Left ventricle myocardium inferior (tissue), 1 donor: ENCODE results near the gene IQCE. TPM values are rescaled to one million over a fixed set of nuclear protein-coding genes. Genes with fewer than 3 reads are reported as not detected.

Experiments used
- DNase-seq: peaks from one replicate; pipeline ENCODE4 v3.0.0-alpha.2; 2020
- H3K27ac ChIP-seq: fragments of 200-600 bp; replicated peaks from 2 replicates; pipeline ENCODE4 v1.8.0; 2021
- H3K27me3 ChIP-seq: fragments of 200-600 bp; 2 replicates; pipeline ENCODE4 v1.8.0; 2021; ENCODE audit warnings: low read depth
- H3K36me3 ChIP-seq: fragments of 200-600 bp; 2 replicates; pipeline ENCODE4 v1.8.0; 2021
- H3K4me1 ChIP-seq: fragments of 200-600 bp; 2 replicates; pipeline ENCODE4 v1.8.0; 2021
- H3K4me3 ChIP-seq: fragments of 200-600 bp; 2 replicates; pipeline ENCODE4 v1.8.0; 2021; ENCODE audit warnings: mild to moderate bottlenecking, moderate library complexity
- H3K9me3 ChIP-seq: fragments of 200-600 bp; replicated peaks from 2 replicates; pipeline ENCODE4 v1.8.0; 2021
- intact Hi-C: fragments of 100-400 bp; cut with micrococcal nuclease; formaldehyde crosslinking; loops from one replicate; pipeline ENCODE4 v1.11.0; 2022
- total RNA-seq: library from RNA; stranded (reverse); fragmentation: NEBNext Ultra II Directional; extraction: Animal tissue kit (Norgen Biotek cat#: 25700); gene quantifications from one replicate; pipeline ENCODE4 v1.2.1, GENCODE V29; 2021
- TF ChIP-seq, protein P1 (sequence below): fragments of 200-600 bp; IDR thresholded peaks from 2 replicates; pipeline ENCODE4 v1.8.0; 2021; ENCODE audit warnings: antibody characterized with exemption, mild to moderate bottlenecking, borderline replicate concordance
- donor health status: DM: no; HTN: yes; CAD: no; lungs with severe emphysema.

Gene IQCE
- total RNA-seq, 1 donor from 2014 or later = 11.5 TPM

DNA sequence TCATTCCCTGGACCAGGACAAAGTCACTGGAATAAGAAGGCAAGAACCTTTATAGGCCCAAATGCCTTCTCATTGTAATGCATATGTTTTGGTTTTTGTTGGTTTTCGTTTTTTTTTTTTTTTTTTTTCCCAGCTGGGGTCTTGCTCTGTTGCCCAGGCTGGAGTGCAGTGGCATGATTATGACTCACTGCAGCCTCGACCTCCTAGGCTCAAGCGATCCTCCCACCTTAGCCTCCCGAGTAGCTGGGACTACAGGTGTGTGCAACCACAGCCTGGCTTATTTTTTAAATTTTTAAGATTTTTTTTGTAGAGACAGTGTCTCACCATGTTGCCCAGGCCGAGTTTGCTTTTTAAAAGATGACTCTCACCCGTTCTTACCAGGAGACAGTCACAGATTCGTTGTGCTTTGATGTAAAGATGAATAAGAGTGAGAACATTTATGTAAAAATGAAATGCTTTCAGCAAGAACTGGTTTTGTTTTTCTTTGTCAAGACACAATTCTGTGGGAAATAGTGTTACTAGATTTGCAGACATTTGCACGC, 7.6 kb downstream of the IQCE start:
- Histone ChIP-seq H3K9me3 (no peaks in the 10 kb centered on the region), H3K27ac (peak overlapping the region; percentile 11), H3K4me1 (peaks cover 15% of the 10 kb centered on the region), H3K36me3 (peaks cover 6% of the 10 kb centered on the region), H3K4me3 (peak overlapping the region; percentile 25), H3K27me3 (no peaks in the 10 kb centered on the region)
- TF ChIP-seq, protein P1, sequence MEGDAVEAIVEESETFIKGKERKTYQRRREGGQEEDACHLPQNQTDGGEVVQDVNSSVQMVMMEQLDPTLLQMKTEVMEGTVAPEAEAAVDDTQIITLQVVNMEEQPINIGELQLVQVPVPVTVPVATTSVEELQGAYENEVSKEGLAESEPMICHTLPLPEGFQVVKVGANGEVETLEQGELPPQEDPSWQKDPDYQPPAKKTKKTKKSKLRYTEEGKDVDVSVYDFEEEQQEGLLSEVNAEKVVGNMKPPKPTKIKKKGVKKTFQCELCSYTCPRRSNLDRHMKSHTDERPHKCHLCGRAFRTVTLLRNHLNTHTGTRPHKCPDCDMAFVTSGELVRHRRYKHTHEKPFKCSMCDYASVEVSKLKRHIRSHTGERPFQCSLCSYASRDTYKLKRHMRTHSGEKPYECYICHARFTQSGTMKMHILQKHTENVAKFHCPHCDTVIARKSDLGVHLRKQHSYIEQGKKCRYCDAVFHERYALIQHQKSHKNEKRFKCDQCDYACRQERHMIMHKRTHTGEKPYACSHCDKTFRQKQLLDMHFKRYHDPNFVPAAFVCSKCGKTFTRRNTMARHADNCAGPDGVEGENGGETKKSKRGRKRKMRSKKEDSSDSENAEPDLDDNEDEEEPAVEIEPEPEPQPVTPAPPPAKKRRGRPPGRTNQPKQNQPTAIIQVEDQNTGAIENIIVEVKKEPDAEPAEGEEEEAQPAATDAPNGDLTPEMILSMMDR = no peak
- intact Hi-C loops = loop anchor here (5.0 kb wide), 1 partner anchor 116 kb away; no protein-coding TSS in a partner anchor
- no peak for DNase-seq

DNA sequence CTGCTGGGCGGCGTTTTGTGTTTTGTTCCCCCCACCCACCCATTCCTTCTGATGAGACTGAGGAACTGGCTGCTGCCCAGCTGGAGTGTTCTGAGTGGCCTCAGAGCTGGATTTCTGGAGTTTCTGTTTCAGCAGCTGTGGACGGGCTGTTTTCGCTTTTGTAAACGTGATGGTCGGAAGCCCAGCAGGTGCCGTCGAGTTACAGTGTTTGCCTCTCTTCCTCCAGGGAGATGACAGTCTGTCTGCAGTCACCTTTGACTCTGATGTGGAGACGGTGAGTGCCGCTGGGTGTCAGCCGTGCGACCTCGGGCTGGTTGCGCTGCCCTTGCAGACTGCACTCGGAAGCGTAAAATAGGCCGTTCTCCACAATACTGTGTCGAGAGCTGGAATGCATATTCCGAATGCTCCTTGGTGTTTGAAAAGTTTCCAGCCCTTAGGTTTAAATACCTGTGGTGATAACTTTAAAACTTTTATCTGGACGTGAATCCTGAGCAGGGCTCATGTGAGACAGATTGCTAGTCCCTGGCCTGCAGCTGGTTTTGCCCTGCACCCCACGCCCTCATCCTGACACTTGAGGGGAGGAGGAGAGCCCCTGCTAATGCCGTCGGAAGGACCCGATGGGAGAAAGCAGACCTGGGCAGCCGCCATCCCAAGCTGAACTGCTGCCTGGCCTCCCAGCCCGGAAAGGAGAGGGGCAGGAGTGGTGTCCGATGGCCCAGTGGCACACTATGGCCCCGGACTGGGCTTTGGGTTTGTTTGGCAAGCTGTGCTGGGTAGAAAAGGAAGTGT, 8.3 kb downstream of the IQCE start:
- Histone ChIP-seq H3K36me3 (peaks cover 11% of the 10 kb centered on the region), H3K9me3 (no peaks in the 10 kb centered on the region), H3K27ac (peak overlapping the region; percentile 11), H3K27me3 (no peaks in the 10 kb centered on the region), H3K4me1 (peaks cover 15% of the 10 kb centered on the region), H3K4me3 (peak overlapping the region; percentile 25)
- TF ChIP-seq, protein P1 = no peak
- peak; percentile 43 for DNase-seq
- intact Hi-C loops = loop anchor here (5.0 kb wide), 1 partner anchor 115 kb away; no protein-coding TSS in a partner anchor

DNA sequence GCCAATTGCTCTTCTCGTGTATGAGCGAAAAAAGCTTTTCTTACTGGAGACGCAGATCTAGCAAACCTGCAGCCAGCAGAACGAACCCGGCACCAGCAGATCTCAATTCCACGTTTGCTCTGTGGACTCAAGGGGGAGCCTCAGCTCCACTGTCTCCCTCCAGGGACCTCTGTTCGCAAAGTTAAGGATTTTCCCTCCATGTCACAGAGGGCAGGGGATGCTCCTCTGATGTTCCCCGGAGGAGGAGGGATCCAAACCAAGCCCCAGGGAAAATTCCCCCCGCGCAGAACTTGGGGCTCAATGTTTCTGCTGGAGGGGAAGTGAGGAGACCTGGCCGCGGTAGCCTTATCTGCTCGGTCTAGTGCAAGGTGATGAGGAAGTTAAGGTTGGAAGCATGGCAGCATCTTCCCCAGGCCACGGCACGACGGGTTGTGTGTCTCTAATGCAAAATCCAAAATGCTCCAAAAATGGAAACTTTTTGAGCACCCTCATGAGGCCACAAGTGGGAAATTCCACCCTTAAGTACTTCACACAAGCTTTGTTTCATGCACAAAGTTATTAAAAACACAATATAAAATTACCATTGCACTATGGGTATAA, 9.0 kb downstream of the IQCE start:
- DNase-seq = peak; percentile 40
- intact Hi-C loops = loop anchor here (5.0 kb wide), 1 partner anchor 115 kb away; no protein-coding TSS in a partner anchor
- TF ChIP-seq, protein P1 = peak; percentile 76
- Histone ChIP-seq H3K4me1 (peaks cover 15% of the 10 kb centered on the region), H3K9me3 (no peaks in the 10 kb centered on the region), H3K4me3 (no peak overlapping the region), H3K27me3 (no peaks in the 10 kb centered on the region), H3K36me3 (peaks cover 16% of the 10 kb centered on the region), H3K27ac (no peak overlapping the region)

DNA sequence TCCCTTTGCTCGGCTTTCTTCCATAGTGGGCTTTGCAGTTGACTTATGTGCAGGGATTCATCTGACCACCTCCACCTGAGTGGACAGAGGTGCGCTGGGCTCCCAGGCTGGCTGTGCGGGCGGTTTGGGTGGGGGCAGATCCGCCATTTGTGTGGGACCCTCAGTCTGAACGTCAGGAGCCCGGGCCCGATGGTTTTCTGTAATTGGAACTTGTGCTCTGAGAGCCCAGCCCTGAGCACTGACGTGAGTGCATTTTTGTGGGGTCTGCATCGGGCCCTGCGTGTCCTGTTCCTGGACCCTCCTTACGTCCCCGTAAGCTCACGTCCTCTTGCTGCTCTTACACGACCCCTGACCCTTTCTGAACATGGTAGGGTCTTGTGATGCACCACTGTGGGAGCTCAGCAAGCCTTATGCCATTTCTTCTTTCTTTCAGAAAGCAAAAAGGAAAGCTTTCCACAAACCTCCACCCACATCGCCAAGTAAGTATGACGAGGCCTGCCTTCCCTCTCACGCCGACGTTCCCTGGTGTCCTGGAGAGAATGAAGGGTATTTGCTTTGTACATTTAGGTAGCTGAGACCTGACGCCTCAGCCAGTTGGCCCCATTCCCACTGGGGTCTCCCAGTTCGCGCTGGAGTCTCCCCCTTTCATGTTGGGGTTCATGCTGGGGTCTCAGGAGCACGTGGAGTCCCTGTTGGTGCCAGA, 9.9 kb downstream of the IQCE start:
- H3K4me3 ChIP-seq = no peak overlapping the region

More for the DNA sequence above, 9.9 kb downstream of the IQCE start:
- Histone ChIP-seq H3K27me3 (no peaks in the 10 kb centered on the region), H3K36me3 (peaks cover 21% of the 10 kb centered on the region), H3K27ac (no peak overlapping the region), H3K4me1 (peaks cover 15% of the 10 kb centered on the region), H3K9me3 (no peaks in the 10 kb centered on the region)
- TF ChIP-seq, protein P1 = no peak
- intact Hi-C loops = loop anchor here (5.0 kb wide), 1 partner anchor 114 kb away; no protein-coding TSS in a partner anchor
- DNase-seq = no peak
